HG03097 (cell line): ENCODE measurements around the gene CNTN5.

Experiments
- ATAC-seq: cut with Tn5 transposase; IDR thresholded peaks from one replicate; pipeline ENCODE4 v1.9.1; 2021; ENCODE audit not compliant: unreplicated experiment, low FRiP score

The CNTN5 gene

DNA sequence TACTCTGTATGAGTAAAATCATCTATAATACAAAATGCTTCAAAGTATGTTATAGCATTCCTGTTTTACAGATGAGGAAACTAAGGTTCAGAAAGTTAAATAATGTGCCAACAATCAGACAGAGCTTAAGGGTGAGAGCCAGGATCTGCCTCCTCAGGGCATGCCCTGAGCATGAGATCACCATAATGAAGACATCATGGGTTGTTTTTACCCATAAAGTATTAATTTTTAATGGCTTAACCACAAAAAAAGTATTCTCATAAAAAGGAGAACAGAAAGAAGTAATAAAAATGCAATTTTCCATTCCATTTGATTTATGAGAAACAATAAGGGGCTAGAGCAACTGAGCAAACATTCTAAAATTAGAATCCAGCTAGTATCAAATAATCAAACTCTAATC, 1132.0 kb downstream of the CNTN5 start:
- ATAC-seq, result no peak

DNA sequence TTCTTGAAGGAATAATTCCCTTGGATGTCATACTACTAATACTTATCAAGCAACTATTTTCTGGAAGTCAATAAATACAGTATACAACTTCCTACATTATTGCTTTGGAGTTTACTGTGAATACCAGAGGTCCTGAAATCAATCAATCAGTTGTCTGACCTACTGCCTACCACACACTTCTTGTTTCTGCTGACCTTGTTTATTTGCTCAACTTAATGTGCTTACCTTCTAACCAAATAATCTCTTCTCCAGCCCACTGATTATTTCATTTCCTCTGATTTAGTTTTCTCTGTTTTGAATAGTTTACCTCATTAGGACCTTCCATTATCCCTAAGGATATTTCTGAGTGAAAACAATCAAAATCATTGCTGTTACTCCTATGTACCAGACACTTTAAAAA, 1142.7 kb downstream of the CNTN5 start:
- ATAC-seq, result no peak

DNA sequence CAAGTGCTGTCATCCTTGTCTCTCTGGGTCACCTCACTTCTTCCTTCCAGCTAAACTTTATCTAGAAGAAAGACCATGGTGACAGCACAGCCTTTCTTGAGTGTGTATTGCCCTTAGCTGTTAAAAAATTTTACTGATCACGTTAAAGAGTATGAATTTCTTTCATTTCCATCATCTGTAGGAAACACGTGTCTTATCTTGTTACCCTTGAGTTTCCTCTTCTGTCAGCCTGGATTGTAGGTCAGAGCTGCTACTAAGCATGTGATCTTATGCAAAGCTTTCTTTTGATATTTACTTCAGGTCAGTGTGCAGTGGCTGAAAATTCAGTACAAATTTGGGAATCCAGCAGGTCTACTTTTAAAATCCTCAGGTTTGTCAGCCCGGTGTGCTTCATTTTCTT, 1154.1 kb downstream of the CNTN5 start:
- ATAC-seq, result no peak

DNA sequence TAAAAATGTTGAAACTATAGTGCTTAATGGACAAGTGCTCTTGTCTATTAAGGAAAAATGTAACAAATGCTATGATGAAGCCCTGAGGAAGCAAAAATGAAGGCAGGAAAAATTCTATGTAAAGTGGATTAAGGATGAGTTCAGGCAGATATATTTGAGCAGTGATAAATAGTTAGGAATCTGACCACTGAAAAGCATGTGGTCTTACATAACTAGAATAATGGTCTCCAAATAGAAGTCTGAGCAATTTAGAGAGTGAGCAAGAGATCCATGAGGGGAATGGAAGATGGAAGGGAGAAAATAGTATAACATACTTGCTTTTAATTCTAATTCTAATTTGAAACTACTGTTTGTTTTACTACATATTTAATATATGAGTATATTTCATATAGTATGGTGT, 1155.7 kb downstream of the CNTN5 start:
- ATAC-seq, result no peak

DNA sequence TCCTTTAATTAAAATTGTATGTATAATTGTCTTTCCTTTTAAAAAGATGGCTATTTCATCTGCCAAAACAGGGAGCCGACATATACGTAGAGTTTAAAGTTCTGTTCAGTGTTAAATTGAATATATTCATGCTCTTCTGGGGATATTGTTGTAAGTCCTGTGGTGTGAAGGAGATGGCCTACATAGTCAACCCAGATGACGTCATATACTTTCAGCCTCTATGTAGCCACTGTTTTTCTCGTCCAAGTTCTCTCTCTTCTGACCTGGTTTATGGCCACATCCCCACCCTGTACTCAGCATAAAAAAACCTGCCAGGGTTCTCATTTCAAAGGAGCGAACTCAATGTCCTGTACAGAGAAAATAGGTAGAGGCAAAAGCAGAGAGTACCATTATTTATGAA, 1156.9 kb downstream of the CNTN5 start:
- no peak for ATAC-seq

DNA sequence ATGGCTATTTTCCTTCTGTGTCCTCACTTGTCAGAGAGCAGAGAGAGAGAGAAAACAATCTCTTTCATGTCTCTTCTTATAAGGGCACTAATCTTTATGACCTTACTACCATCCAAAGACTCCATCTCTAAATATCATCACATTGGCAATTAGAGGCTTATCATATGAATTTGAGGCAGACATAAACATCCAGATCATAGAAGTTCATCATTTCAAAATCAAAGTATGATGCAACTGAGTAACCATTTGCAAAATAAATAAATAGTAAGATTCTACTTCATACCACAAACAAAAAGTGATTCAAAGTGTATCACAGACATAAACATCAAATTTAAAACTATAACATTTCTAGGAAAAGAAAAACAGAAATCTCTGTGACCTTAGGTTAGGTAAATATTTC, 1161.6 kb downstream of the CNTN5 start:
- no peak for ATAC-seq

DNA sequence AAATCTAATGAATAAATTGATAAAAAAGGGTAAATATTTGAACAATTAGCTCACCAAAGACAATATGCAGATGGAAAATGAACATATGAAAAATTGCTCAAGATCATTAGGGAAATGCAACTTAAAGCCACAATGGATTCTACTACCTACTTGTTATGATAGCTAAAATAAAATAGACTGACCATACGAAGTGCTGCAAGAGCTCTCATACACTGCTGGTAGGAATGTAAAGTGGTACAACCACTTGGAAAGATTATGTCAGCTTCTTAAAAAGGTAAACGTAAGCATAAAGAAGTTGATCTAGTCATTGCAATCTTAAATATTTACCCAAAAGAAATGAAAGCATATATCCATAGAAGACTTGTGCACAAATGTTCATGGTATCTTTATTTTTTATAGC, 1162.2 kb downstream of the CNTN5 start:
- ATAC-seq, result no peak

DNA sequence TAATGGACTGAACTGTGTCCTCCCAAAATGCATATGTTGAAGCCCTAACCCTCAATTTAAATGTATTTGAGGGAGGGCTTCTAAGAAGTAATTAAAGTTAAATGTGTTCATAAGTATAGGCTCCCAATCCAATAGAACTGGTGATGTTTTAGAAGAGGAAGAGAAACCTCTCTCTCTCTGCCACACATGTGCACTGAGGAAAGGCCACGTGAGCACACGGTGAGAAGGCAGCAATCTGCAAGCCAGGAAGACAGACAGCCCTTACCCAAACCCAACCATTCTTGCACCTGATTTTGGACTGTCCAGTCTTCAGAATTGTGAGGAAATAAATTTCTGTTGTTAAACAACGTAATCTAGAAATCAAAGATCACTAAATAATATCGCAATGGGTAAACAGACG, 1164.8 kb downstream of the CNTN5 start:
- ATAC-seq, result no peak

DNA sequence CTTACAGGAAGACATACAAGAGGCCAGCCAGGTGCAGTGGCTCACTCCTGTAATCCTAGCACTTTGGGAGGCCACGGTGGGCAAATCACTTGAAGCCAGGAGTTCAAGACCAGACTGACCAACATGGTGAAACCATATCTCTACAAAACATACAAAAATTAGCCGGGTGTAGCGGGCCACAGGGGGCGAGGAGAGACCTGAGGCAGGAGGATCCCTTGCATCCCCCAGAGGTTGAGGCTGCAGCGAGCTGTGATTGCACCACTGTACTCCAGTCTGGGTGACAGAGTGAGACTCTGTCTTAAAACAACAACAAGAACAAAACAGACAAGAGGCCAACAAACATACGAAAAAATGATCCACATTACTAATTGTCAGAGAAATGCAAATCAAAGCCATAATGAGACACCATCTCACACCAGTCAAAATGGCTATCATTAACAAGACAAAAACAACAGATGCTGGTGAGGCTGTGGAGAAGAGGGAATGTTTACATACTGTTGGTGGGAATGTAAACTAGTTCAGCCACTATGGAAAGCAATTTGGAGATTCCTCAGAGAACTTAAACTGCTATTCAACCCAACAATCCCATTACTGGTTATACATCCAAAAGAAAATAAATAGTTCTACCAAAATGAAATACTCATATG, 1167.5 kb downstream of the CNTN5 start:
- ATAC-seq, result no peak

DNA sequence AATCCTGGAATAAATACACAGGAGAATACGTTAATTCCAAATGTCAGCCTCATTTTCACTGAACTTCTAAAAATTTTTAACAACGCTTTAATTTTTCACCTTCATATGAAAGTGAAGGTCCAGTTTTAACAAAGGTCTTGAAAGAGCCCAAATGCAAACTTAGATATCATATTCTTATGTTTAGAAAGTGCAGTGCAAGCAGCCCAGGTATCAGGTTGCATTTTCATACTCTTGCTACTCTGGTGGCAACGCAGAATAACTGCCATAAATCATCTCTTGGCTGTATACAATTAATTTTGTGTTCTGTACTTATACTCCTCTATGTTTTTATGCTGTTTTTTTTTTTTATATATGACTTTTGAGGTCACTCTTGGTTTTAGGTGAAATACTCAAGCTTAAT, 1169.6 kb downstream of the CNTN5 start:
- no peak for ATAC-seq

DNA sequence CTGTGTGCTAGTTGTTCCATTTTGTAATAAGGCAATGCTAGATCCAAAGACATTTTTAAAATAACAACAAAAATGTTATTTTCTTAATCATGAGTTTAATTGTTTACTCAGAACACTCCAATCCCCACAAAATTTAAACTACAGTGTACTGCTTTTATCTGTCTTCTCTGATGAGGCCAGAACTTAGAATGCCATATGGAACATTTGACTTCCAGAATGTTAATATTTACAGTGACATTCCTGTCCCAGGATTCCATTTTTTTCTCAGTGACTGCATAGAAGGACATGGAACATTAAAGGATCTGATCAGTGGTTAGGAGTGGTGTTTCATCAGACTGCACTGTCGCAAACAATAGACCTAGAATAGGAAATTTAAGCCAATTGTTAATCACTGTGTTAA, 1171.4 kb downstream of the CNTN5 start:
- ATAC-seq, result no peak

DNA sequence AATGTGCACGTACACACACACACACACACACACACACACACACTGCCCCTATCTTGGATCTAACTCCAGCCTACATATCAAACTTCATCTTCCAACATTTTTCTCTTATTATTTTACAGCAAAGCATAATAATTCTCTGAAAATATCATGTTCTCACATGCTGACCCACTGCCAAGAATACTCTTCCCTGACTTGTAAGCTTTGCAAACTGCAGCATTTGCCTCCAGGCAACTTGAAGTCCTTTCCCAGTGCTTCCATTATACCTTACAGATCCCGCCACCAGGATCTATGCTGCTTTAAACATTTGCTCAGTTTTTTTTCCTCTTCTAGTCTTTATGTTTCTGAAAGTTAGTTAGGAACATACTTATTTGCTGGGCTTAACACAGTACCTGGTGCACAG, 1183.0 kb downstream of the CNTN5 start:
- ATAC-seq, result no peak

DNA sequence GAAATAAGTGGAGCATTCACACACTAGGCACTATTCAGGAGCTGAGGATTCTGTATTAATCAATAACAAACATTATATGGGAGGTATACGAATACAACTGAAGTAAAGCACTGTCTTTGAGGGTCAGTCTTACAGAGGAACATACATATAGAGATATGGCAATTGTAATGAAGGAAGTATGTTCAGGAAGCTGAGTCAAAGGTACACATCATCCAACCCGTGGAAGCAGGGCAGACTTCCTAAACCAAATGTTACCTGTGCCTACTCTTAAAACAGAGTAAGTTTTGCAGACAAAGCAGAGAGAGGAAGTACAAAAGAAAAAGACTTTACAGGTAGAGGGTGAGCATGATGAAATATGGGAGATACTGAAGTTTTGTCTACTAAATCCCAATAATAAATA, 1185.2 kb downstream of the CNTN5 start:
- no peak for ATAC-seq

DNA sequence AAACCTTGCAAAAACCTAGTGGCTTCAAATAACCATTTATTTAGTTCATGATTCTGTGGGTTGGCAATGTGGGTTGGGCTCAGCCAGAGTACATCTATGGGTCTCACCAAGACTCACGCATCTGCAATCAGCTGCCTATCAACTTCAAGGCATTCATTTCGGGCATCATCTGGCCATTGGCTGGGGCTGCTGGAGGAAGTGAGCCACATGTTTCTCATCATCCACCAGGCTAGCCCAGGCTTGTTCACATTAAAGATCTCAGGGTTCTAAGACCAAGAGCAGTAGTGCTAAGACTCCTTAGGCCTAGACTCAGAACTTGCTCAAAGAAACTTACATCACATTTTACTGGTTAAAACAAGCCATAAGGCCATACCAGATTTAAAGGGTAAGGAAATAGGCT, 1187.5 kb downstream of the CNTN5 start:
- no peak for ATAC-seq

DNA sequence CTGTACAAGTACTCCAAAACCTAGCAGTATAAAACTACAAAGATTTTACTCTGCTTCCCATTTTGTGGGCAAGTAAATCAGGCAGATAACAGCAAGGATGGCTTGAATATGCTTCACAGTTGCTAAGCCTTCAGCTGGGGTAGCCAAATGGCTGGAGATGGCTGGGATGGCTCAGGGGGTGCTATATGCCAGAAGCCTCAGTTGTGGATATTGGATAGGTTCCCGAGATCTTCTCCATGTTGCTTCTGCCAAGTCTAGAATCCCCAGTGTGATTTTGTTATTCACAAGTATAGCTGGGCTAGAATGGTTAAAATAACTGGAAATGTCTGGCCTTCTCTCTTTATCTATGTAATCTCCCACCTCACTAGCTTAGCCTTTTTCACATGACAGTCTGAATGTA, 1194.0 kb downstream of the CNTN5 start:
- ATAC-seq, result no peak

DNA sequence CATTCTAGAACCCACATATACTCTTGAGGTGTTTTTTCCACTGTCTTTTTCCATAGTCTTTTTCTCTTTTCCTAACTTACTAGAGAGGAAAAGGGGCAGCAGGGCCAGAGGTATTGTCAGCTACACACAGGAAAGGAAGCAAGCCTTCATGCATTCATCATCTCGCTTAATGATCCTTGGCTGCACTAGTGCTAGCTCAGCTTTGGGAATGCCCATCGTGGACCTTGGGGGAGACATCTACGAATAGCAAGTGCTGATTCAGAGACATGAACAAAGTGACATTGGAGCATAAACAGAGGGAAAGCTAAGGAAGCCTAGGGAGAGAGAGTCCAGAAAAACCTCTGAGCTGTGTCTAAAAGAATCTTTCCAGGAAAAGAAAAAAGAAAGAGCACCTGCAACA, 1200.1 kb downstream of the CNTN5 start:
- no peak for ATAC-seq

DNA sequence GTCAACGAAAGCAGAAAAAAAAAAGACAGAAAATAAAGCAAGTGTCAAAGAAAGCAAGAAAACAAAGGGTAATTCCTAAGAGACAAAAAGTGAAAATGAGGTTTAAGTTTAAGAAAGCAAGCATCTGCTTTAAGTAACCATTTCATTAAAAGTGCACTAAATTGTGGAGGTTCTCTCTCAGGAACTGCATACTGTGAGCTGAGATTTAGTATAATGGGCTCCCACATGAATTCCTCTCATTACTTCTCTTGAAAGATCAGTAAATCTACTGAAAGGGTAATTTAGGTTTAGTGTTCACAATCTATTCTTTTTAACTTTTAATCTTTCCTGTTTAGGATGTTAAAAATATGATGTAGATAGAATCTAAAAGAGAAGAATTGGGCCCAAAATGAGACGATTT, 1201.0 kb downstream of the CNTN5 start:
- ATAC-seq, result no peak

DNA sequence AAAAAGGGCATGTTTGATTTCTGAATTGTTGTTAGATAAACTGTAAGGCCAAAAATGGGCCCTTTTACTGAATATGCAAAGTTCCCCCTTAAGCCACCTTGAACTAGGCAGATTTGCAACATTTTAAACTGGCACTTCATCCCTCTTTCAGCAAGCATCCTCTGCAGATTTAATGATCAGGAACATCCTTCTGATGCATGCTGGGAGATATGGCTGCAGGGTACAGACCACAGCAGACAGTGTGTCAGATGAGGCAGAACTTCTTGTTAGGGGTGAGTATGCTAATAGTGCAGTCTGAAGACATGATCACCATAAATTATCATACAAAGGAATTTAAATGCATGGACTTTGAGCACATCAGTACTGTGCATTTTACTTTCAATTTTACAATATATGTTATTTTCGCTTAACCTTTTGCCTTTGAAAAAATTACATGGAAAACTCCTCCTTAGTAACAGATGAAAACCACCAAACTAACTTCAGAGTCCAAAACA, 1203.8 kb downstream of the CNTN5 start:
- no peak for ATAC-seq

DNA sequence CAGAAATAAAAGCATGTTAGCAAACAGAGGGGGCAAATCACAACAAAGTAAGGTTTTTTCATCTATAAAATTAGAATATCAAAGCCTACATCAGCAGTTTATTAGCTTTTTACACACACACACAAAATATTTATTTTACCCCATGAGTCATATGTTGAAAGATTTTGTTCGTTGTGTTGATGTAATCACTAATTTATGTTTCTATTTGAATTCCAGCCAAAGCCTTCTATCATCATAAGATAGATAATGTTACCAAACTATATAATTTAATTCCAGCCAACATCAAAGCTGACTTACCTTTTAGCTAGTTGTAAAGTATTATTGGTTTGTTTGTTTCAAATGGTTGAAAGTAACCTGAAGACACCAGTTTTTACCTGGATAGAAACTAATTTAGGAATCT, 1208.3 kb downstream of the CNTN5 start:
- ATAC-seq, result no peak

DNA sequence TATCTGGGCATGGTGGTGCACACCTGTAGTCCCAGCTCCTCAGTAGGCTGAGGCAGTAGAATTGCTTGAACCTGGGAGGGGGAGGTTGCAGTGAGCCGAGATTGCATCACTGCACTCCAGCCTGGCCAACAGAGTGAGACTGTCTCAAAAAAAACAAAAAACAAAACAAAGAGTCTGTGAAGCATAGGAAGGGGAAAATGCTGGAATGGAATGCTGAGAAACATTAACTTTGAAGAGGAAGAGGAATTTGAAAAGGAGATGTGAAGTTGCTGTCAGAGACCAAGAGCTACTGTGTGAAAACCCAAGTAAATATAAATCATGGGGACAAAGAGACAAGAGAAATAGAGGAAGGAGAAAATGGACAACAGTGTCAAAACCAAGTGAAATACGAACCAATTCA, 1211.3 kb downstream of the CNTN5 start:
- ATAC-seq, result no peak

DNA sequence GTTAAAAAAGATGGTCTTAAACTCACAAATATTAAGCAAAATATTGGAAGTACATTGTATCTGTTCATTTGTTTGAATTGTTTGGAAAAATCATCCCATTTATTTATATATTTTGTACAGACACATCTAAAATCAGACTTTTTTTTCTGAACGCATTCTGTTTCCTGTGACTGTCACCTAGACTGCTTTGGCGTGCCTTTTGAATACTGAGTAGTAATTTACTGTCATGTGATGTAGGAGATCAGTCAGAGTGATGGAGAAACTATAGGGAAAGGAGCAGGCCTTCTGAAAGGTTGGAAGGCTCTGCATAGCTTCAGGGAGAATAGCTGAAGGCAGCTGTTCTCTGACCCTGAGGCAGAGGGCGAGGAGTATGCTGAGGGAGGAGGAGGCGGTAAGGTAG, 1214.3 kb downstream of the CNTN5 start:
- no peak for ATAC-seq

DNA sequence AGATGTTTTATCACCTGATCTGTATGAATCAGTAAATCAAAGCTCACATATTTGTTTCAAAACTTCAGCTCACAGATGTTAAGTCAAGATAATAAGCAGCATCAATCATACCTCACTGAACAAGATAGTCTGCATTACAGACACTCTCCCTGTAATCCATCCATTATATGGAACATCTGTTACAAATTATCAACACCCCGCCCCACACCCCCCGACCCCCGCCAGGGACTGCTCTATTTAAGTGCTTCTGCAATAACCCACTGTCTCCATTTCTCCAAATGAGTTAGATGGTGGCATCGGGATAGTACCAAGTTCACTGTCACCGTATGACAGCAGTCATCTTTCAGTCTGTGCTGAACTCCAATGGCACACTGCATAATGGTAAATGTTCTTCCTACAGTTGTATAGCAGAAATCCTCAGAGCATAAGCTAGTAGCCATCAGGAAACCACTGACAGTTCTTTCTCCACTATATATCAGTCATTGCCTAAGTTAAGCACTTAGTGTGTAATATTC, 1219.3 kb downstream of the CNTN5 start:
- ATAC-seq, result no peak

DNA sequence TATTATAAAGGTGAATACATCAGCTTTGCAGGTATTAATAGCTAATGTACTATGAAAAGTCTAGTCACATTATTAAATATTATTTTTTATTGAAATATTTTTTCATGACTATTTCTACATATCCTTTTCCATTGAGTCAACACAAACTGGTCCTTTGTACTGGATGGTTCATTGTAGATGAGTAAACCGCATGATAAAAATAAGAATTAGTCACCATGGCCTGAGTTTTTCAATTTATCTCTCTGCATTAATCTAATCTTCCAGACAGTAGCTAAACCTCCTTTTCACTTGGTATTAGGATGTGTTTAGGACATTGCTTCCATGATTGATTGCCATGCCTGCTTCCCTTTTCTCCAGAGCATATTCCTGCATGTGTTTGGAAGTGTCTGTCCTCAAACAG, 1227.0 kb downstream of the CNTN5 start:
- no peak for ATAC-seq
